HepG2 (cell line): ENCODE results near the gene VPS13D. TPM values are rescaled to one million over a fixed set of nuclear protein-coding genes. Genes with fewer than 3 reads are reported as not detected.

Experiments
- ATAC-seq: fragments of 200-7000 bp; cut with Tn5 transposase; 3 replicates; pipeline ENCODE4 v1.9.1; 2020; ENCODE audit warnings: mild to moderate bottlenecking, moderate library complexity
- BruUV-seq: library from RNA; stranded (reverse); fragments of 400-500 nt; replicated peaks from 2 replicates; lab custom pipeline; 2021; lab: Mats Ljungman, UMichigan
- CTCF ChIA-PET: fragments of 300-600 bp; formaldehyde crosslinking; extraction: SDS; loops from one replicate; lab custom pipeline; 2021; ENCODE audit warnings: low total read pairs, inconsistent platforms, low intra/inter-chr PET ratio; lab: Yijun Ruan, JAX
- POLR2A ChIA-PET: fragments of 350-600 bp; sonication (Branson Sonifier 250); formaldehyde crosslinking; loops from one replicate; lab custom pipeline; 2020; ENCODE audit warnings: antibody characterized with exemption, inconsistent platforms; lab: Yijun Ruan, JAX
- DNase-seq: peaks from one replicate; pipeline ENCODE4 v3.0.0-alpha.2; 2015; ENCODE audit warnings: low spot score
- FAIRE-seq: peaks from 3 replicates; lab custom pipeline; 2011; peaks lifted over from hg19 to GRCh38; lab: Jason Lieb, UNC
- H2AFZ ChIP-seq: one replicate; pipeline ENCODE4 v1.6.1; 2011; ENCODE audit warnings: low read length, inconsistent platforms
- H3K27ac ChIP-seq: fragments of 300-600 bp; 3 replicates; pipeline ENCODE4 v1.8.0; 2011; ENCODE audit warnings: mixed run types, mild to moderate bottlenecking, mixed read lengths, low read length, inconsistent platforms; ENCODE audit not compliant: insufficient read depth; ENCODE audit errors: extremely low read length
- H3K27me3 ChIP-seq, 2 experiments: fragments of 200-600 bp in 1 of 2; 2 replicates in 1 of 2; 3 replicates in 1 of 2; pipeline versions ENCODE4 v1.6.0 to v1.8.0; 2011; ENCODE audit warnings: low read length in 2 of 2, mild to moderate bottlenecking in 2 of 2, moderate library complexity in 2 of 2, inconsistent platforms in 1 of 2; ENCODE audit not compliant: insufficient read depth in 2 of 2, control insufficient read depth in 1 of 2
- H3K36me3 ChIP-seq, 2 experiments: fragments of 200-600 bp in 1 of 2; replicated peaks in 1 of 2; 2 replicates in 1 of 2; 3 replicates in 1 of 2; pipeline versions ENCODE4 v1.5.1 to v1.8.0; 2011; ENCODE audit warnings: low read length in 2 of 2, inconsistent platforms in 1 of 2; ENCODE audit not compliant: insufficient read depth in 2 of 2, control insufficient read depth in 1 of 2
- H3K4me1 ChIP-seq: 2 replicates; pipeline ENCODE4 v1.5.1; 2012; ENCODE audit warnings: low read length, inconsistent platforms; ENCODE audit not compliant: insufficient read depth
- H3K4me2 ChIP-seq: 2 replicates; pipeline ENCODE4 v1.6.0; 2011; ENCODE audit warnings: low read depth, low read length, inconsistent platforms
- H3K4me3 ChIP-seq, 3 experiments: fragments of 200-600 bp in 1 of 3; sonication (generic), shearing (Covaris generic) in 1 of 3; replicated peaks in 1 of 3; 2 replicates each; pipeline ENCODE4 v1.5.1; 2011 to 2016; ENCODE audit warnings: low read length in 3 of 3, inconsistent platforms in 2 of 3, low read depth in 2 of 3, mild to moderate bottlenecking in 2 of 3, control low read depth in 1 of 3, mixed read lengths in 1 of 3; ENCODE audit not compliant: insufficient read depth in 1 of 3
- H3K79me2 ChIP-seq: one replicate; pipeline ENCODE4 v1.6.1; 2011; ENCODE audit warnings: low read length, inconsistent platforms; ENCODE audit not compliant: insufficient read depth
- H3K9ac ChIP-seq: 2 replicates; pipeline ENCODE4 v1.6.0; 2011; ENCODE audit warnings: mild to moderate bottlenecking, low read depth, low read length, inconsistent platforms; ENCODE audit not compliant: insufficient read depth
- H3K9me3 ChIP-seq: 2 replicates; pipeline ENCODE4 v1.5.1; 2012; ENCODE audit warnings: mild to moderate bottlenecking, low read length
- H4K20me1 ChIP-seq: 2 replicates; pipeline ENCODE4 v1.6.0; 2011; ENCODE audit warnings: inconsistent platforms, mild to moderate bottlenecking, low read length, moderate library complexity; ENCODE audit not compliant: insufficient read depth
- JDP2 ChIP-seq: sonication (generic); formaldehyde crosslinking; IDR thresholded peaks from 2 replicates; pipeline ENCODE4 v1.8.1; 2022; ENCODE audit warnings: missing genetic modification reagents, borderline replicate concordance
- KDM4B ChIP-seq: sonication (generic); formaldehyde crosslinking; IDR thresholded peaks from 2 replicates; pipeline ENCODE4 v1.4.0; 2020; ENCODE audit warnings: missing genetic modification reagents
- KLF13 ChIP-seq: sonication (generic); formaldehyde crosslinking; IDR thresholded peaks from 2 replicates; pipeline ENCODE4 v1.4.0; 2020; ENCODE audit warnings: mild to moderate bottlenecking, missing genetic modification reagents
- MAZ ChIP-seq, 2 experiments: sonication (generic) in 1 of 2; formaldehyde crosslinking in 1 of 2; IDR thresholded peaks; 2 replicates each; pipeline versions ENCODE4 v1.5.0 to v1.6.1; 2012 to 2020; ENCODE audit warnings: low read depth in 2 of 2, mild to moderate bottlenecking in 2 of 2, borderline replicate concordance in 1 of 2, improper control_type of control experiment in 1 of 2, low read length in 1 of 2, missing genetic modification reagents in 1 of 2, moderate library complexity in 1 of 2
- MXD4 ChIP-seq: IDR thresholded peaks from 2 replicates; pipeline ENCODE4 v1.6.1; 2016; ENCODE audit warnings: mild to moderate bottlenecking, missing biosample characterization, missing genetic modification reagents
- ZMYM2 ChIP-seq: sonication (generic); formaldehyde crosslinking; IDR thresholded peaks from 2 replicates; pipeline ENCODE4 v1.8.0; 2022; ENCODE audit warnings: mild to moderate bottlenecking, missing genetic modification reagents
- ZNF12 ChIP-seq: sonication (generic); formaldehyde crosslinking; IDR thresholded peaks from 2 replicates; pipeline ENCODE4 v1.5.0; 2020; ENCODE audit warnings: missing genetic modification reagents
- ZNF329 ChIP-seq: sonication (generic); formaldehyde crosslinking; IDR thresholded peaks from 2 replicates; pipeline ENCODE4 v1.9.0; 2021; ENCODE audit warnings: low read depth, mild to moderate bottlenecking, missing genetic modification reagents
- WGBS: methylation state at CpG from one replicate; pipeline ENCODE4 v1.1.6; 2017; ENCODE audit warnings: low lambda C conversion rate; 5-methylcytosine and 5-hydroxymethylcytosine counted together
- in situ Hi-C: cut with HindIII; loops from 2 replicates; pipeline ENCODE4 v1.10.0; 2017; ENCODE audit warnings: low pct_unique_long_range_greater_than_20kb; ENCODE audit not compliant: extremely low pct_ligation_motif_present
- intact Hi-C: fragments of 100-400 bp; cut with micrococcal nuclease; formaldehyde crosslinking; loops from one replicate; pipeline ENCODE4 v1.10.0; 2022; ENCODE audit not compliant: unreplicated experiment
- polyA plus RNA-seq, 8 experiments: library from polyadenylated mRNA; depleted of rRNA in 3 of 8; stranded (reverse) in 7 of 8; unstranded in 1 of 8; fragments of >200 nt; fragmentation: Illumina TruSeq in 4 of 8; extraction: Trizol in 4 of 8; gene quantifications; 2 replicates each; pipeline versions ENCODE4 v1.2.1 to v1.2.3, GENCODE V29; 2011 to 2016; ENCODE audit warnings: low read depth in 4 of 8, missing spikeins in 1 of 8, mixed read lengths in 1 of 8; ENCODE audit not compliant: insufficient read depth in 1 of 8
- total RNA-seq, 5 experiments: library from RNA; depleted of rRNA; stranded (reverse); fragments of >200 nt; fragmentation: Illumina TruSeq; extraction: Trizol; gene quantifications; 2 replicates each; pipeline ENCODE4 v1.2.3, GENCODE V29; 2016; ENCODE audit warnings: low read depth in 1 of 5
- TF ChIP-seq, protein P1 (sequence below): sonication (generic); formaldehyde crosslinking; IDR thresholded peaks from 2 replicates; pipeline ENCODE4 v1.5.1; 2020; ENCODE audit warnings: missing genetic modification reagents, mild to moderate bottlenecking, borderline replicate concordance
- TF ChIP-seq, protein P2 (sequence below): IDR thresholded peaks from 2 replicates; pipeline ENCODE4 v1.6.1; 2016; ENCODE audit warnings: low read depth, borderline replicate concordance
- TF ChIP-seq, protein P3 (sequence below): sonication (generic); formaldehyde crosslinking; IDR thresholded peaks from 2 replicates; pipeline ENCODE4 v1.4.0; 2020; ENCODE audit warnings: mild to moderate bottlenecking, missing genetic modification reagents, borderline replicate concordance

Gene VPS13D
- total and polyA plus RNA-seq, 2 of the 13 experiments (the other 11 are each of a cell fraction or from before 2014, with no cell fraction given): 8.6 to 13.9 TPM

DNA sequence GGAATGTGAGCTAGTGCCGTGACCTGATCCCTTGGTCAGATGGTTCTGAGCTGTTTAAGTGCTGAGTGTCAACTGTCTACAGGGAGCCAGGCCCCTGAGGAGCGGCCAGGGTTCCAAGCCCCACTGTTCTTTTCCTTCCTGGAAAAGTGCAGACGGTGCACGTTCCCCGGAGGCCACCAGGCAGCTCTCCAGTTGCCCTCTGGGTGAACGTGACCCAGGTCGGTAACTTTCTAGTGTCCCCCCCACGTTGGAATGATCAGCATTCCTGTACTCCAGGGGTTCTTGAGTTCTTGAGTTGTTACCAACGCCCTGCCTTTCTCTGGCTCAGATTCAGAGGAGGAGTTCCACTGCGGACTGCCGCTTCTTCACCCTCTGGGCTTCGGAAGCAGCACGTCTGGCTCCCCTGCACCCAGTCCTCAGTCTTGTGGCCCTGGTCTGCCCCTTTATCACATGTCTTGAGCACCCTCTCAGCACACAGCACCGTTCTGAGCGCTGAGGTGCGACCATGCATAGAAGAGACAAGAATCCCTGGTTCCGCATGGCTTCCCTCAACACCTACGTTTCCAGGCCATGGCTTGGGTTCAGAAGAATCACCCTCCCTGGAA lies 256.7 kb downstream of the VPS13D start (continued):
- no peak for TF ChIP-seq JDP2
- no peak for TF ChIP-seq ZNF12 (CRISPR knock-in tag)
- TF ChIP-seq ZMYM2: no peak
- TF ChIP-seq MAZ (IDR thresholded peaks at IDR 0.05; ENCODE audit: borderline replicate concordance, low read depth, low read length): no peak
- no peak for TF ChIP-seq MAZ (CRISPR knock-in tag; IDR thresholded peaks at IDR 0.05; ENCODE audit: low read depth)
- no peak for TF ChIP-seq KLF13
- TF ChIP-seq, all 625 proteins: peak for 0

DNA sequence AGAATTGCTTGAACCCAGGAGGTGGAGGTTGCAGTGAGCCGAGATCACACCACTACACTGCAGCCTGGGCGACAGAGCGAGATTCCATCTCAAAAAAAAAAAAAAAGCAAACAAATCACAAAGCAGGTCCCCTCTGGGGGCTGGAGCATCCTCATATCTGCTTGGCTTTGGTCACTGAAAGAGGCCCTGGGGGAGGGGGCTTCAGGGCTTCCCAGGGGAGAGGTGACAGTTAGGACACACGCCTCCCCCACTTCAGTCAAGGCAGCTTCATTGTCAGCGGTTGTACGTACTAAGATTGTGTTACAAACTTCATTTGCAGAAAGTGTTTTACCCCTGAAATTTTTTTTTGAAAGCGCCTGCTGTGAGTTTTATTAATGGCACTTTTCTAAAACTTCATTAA lies 257.7 kb downstream of the VPS13D start:
- FAIRE-seq: no peak
- H3K4me3 ChIP-seq: no peak overlapping the region
- peaks cover 46% of the 10 kb centered on the region for H3K4me1 ChIP-seq
- TF ChIP-seq, protein P1, sequence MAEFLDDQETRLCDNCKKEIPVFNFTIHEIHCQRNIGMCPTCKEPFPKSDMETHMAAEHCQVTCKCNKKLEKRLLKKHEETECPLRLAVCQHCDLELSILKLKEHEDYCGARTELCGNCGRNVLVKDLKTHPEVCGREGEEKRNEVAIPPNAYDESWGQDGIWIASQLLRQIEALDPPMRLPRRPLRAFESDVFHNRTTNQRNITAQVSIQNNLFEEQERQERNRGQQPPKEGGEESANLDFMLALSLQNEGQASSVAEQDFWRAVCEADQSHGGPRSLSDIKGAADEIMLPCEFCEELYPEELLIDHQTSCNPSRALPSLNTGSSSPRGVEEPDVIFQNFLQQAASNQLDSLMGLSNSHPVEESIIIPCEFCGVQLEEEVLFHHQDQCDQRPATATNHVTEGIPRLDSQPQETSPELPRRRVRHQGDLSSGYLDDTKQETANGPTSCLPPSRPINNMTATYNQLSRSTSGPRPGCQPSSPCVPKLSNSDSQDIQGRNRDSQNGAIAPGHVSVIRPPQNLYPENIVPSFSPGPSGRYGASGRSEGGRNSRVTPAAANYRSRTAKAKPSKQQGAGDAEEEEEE (CRISPR knock-in tag): no peak
- no peak for TF ChIP-seq MXD4 (CRISPR knock-in tag)
- no peak for TF ChIP-seq ZNF329
- TF ChIP-seq, protein P2, sequence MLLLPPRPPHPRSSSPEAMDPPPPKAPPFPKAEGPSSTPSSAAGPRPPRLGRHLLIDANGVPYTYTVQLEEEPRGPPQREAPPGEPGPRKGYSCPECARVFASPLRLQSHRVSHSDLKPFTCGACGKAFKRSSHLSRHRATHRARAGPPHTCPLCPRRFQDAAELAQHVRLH (CRISPR knock-in tag): no peak
- TF ChIP-seq, protein P3, sequence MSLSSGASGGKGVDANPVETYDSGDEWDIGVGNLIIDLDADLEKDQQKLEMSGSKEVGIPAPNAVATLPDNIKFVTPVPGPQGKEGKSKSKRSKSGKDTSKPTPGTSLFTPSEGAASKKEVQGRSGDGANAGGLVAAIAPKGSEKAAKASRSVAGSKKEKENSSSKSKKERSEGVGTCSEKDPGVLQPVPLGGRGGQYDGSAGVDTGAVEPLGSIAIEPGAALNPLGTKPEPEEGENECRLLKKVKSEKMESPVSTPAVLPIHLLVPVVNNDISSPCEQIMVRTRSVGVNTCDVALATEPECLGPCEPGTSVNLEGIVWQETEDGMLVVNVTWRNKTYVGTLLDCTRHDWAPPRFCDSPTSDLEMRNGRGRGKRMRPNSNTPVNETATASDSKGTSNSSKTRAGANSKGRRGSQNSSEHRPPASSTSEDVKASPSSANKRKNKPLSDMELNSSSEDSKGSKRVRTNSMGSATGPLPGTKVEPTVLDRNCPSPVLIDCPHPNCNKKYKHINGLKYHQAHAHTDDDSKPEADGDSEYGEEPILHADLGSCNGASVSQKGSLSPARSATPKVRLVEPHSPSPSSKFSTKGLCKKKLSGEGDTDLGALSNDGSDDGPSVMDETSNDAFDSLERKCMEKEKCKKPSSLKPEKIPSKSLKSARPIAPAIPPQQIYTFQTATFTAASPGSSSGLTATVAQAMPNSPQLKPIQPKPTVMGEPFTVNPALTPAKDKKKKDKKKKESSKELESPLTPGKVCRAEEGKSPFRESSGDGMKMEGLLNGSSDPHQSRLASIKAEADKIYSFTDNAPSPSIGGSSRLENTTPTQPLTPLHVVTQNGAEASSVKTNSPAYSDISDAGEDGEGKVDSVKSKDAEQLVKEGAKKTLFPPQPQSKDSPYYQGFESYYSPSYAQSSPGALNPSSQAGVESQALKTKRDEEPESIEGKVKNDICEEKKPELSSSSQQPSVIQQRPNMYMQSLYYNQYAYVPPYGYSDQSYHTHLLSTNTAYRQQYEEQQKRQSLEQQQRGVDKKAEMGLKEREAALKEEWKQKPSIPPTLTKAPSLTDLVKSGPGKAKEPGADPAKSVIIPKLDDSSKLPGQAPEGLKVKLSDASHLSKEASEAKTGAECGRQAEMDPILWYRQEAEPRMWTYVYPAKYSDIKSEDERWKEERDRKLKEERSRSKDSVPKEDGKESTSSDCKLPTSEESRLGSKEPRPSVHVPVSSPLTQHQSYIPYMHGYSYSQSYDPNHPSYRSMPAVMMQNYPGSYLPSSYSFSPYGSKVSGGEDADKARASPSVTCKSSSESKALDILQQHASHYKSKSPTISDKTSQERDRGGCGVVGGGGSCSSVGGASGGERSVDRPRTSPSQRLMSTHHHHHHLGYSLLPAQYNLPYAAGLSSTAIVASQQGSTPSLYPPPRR (CRISPR knock-in tag): no peak
- no peak for TF ChIP-seq KDM4B

More for the DNA sequence above, 257.7 kb downstream of the VPS13D start:
- Histone ChIP-seq H4K20me1 (no peaks in the 10 kb centered on the region), H3K79me2 (no peaks in the 10 kb centered on the region), H3K9ac (no peak overlapping the region), H3K36me3 (no peaks in the 10 kb centered on the region), H3K4me2 (no peak overlapping the region), H3K27me3 (no peaks in the 10 kb centered on the region), H3K9me3 (no peaks in the 10 kb centered on the region), H2AFZ (no peak overlapping the region), H3K27ac (no peak overlapping the region)
- WGBS: 96% methylated on average over 7 of the region's 7 CpGs
- BruUV-seq: no TSS peak
- intact Hi-C loops: no loop called here
- DNase-seq (no peak), ATAC-seq (no peak)
- in situ Hi-C loops: no loop called here
- ChIA-PET CTCF (no interaction called here), POLR2A (interaction anchor here (1.2 kb wide), 1 partner anchor 10 kb away, joined by 3 read pairs; no protein-coding TSS in a partner anchor)
